IPS DF 19.7 (cell line): Measurements from ENCODE around the gene ATP2A1.
"Not testable (repeated sequence)": the region's sequence is repeated elsewhere in the genome, so short reads cannot be mapped to it uniquely, and the experiment has no call there.

Experiments
- DNase-seq: peaks from one replicate; pipeline ENCODE4 v3.0.0-alpha.2; 2013; ENCODE audit warnings: low read depth, low spot score

The ATP2A1 gene

DNA sequence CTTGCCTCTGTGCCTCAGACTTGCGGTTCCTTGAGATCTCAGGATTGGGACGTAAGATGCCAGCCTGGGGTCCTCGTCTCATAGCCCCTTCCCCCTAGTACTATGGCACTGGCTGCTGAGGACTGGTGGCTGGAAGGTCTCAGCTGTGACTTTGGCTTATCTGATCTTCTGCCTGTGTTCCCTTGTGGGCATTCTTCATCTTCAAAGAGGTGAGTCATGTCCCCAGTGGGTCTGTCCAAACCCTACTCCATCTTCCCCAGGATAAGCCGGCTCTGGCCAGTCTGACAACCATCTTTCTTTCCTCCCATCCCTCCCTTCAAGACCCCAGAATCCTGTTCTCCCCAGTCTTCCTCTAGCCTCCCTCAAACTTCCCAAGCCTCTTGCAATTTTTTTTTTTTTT is 57.1 kb downstream of the ATP2A1 start:
- DNase-seq: no peak

DNA sequence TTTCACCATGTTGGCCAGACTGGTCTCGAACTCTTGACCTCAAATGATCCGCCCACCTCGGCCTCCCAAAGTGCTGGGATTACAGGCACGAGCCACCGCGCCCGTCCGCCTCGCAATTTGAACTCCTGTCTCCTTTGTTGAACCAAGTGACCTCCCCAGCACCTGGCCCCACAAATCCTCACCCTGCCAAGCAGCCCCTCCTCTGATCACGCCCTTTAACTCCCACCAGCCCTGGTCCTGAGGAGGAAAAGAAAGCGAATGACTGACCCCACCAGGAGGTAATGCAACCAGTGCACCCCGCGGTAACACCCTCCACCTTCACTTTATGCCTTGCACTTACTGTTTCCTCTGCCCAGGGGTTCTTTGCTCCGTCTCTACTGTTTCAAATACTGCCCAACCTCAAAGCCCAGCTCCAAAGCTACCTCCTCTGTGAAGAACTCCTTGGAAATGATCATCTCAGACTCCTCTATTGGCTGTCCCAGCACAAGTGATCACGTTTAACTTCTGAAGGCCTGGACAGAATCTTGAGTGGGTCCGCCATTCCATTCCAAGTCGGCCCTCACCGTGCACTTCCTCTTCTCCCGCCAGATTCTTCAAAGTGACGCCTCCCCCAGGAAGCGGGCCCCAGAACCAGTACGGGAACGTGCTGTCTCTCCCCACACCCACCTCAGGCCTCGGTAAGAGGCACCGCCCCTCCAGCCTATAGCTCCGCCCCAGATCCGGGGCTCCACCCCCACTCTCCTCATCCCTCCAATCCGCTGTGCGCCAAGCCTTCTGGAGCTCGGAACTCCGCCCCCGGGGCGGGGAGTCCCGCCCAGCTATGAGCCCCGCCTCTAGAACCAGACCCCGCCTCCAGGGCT is 57.9 kb downstream of the ATP2A1 start:
- DNase-seq: no peak

DNA sequence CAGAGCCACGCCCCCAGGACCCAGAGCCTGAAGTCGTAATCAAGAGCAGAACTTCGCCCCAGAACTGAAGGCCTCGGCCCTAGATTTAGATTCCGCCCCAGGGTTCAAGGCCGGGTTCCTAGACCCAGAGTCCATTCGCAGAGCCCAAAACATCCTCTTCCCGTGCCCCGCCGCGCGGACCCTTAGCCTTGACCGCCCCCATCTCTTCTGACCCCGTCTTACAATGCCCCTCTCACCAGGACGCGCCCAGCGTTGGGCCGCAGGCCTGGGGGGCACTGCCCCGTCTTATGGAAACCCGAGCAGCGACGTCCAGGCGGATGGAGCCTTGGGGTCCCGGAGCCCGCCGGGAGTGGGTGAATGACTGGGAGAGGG is 58.5 kb downstream of the ATP2A1 start:
- no peak for DNase-seq

DNA sequence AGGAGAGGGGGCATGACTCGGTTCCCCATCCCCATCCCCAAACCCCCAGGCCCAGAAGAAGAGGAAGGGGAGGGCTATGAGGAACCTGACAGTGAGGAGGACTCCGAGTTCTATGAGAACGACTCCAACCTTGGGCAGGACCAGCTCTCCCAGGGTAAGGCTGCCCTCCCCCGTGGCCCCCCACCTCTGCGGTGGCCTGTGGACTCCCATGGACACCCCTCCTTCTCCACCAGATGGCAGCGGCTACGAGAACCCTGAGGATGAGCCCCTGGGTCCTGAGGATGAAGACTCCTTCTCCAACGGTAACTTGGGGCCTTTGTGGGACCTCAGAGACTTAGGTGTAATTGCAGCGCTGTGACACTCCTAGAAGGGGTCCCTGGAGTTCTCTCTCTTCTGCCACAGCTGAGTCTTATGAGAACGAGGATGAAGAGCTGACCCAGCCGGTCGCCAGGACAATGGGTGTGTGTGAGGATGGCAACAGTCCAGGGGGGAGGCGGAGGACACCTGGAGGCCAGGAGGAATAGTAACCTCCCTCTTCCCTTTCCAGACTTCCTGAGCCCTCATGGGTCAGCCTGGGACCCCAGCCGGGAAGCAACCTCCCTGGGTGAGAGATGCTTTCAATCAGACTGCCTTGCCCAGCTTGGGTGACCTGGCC is 59.1 kb downstream of the ATP2A1 start:
- no peak for DNase-seq

DNA sequence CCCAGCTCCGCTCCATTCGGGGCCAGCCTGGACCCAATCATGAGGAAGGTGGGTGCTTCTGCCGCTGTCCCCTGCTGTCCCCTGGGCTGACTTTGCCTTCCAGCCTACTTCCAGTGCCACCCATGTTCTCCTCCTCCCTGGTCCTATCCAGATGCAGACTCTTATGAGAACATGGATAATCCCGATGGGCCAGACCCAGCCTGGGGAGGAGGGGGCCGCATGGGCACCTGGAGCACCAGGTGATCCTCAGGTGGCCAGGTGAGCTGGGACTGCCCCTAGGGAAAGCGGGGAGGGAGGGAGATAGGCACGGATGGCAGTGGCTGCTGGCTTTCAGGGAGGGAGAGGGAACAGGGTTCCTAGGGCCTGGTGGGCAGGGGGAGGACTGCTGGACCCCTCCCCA is 60.4 kb downstream of the ATP2A1 start:
- DNase-seq: no peak

DNA sequence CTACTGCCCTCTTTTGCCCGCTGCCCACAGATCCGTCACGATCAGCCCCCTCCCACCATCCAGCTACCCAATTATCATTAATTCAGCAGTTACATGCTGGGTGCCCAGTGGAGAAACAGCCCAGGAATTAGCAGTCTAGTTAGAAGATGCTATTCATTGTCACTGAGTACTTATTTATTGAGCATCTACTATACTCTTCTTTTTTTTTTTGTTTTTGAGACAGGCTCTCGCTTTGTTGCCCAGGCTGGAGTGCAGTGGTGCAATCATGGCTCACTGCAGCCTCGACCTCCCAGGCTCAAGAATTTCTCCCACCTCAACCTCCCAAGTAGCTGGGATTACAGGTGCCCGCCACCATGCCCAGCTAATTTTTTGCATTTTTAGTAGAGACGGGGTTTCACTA is 61.5 kb downstream of the ATP2A1 start:
- not testable (repeated sequence) for DNase-seq

DNA sequence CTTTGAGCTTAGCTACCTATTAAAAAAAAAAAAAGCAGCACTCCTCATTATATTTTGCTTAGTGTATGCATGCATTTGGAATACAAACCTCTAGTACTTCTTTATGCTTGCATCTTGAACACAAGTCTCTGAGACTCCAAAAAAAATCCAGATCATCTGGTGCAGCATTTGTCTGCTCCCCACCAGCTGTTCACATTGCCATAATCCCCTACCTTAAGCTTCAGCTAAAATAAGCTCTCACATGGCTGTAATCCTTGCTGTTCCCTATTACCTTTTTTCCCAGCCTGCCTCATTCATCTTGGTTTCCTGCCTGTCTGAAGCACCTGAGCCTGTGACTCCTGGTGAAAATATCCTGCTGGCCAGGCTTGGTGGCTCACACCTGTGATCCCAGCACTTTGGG is 65.0 kb downstream of the ATP2A1 start:
- no peak for DNase-seq

DNA sequence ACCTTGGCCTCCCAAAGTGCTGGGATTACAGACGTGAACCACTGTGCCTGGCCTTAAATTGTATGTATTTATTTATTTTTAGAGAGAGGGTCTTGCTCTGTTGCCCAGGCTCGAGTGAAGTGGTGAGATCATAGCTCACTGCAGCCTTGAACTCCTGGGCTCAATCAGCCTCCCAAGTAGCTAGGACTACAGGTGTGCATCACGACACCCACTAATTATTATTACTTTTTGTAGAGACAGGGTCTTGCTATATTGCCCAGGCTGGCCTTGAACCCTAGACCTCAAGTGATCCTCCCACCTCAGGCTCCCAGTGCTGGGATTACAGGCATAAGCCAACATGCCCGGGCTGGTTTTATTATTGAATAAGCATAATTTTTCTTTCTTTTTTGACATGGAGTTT is 68.4 kb downstream of the ATP2A1 start:
- no peak for DNase-seq

DNA sequence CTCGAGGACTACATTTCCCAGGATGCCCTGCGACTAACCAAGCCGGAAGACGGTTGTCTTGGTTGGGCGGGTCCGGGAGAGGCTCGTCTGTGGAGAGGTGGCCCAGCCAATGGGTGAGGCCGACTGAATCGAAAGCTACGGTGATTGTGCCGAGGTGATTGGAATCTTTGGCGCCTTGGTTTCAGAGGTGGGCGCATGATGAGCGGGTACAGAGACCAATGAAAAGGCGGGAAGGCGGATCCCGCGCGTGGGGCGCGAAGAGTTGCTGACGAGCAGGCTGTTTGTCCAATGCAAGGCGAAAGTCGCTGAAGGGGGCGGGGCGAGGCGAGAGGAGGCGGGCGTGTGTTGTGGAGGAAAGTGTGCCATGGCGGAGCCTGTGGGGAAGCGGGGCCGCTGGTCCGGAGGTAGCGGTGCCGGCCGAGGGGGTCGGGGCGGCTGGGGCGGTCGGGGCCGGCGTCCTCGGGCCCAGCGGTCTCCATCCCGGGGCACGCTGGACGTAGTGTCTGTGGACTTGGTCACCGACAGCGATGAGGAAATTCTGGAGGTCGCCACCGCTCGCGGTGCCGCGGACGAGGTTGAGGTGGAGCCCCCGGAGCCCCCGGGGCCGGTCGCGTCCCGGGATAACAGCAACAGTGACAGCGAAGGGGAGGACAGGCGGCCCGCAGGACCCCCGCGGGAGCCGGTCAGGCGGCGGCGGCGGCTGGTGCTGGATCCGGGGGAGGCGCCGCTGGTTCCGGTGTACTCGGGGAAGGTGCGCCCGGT is 72.5 kb downstream of the ATP2A1 start, which contains the start of gene NFATC2IP:
Gene NFATC2IP, plus strand, starts transcription at position 290 of the 762 bp plus-strand sequence. Its CDS starts 75 bp downstream, at position 365.
- DNase-seq: peak; percentile 99

DNA sequence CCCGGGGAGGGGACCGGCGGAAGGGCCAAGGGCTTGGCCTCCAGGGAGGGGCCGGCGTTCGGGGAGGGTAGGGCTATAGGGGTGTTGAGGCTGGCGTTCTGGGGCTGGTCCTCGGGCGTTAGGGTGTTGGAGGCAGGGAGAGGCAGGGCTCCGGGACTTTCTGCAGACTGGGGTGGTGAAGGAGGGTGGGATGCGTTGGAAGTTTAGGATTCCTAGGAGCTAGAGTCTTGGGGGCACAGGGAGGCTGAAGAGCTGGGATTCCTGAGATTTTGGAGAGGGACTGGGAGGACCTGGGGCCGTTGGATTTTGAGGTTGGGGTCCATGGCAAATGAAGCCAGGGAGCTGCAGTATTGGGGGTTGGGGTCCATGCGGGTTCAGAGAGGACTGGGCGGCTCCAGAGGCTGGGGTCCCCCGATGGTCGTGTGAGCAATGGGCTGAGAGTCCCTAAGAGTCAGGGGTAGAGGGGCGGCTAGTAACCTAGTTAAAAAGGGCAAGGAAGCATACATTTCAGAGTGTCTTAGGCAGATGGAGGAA is 73.2 kb downstream of the ATP2A1 start:
- DNase-seq: no peak
